Stimulated activated CD8-positive, alpha-beta memory T cell treated with anti-CD3 and anti-CD28 coated beads, Interleukin-15, amount 100 ng/mL, for 1 hour (primary cell): ENCODE measurements around the gene CYCS.
A peak's percentile ranks its signal among the peaks of the same experiment; 100 is the strongest.
"Not testable (repeated sequence)": the region's sequence is repeated elsewhere in the genome, so short reads cannot be mapped to it uniquely, and the experiment has no call there.

Experiments used
- DNase-seq: peaks from one replicate; pipeline ENCODE4 v3.0.0-alpha.2; 2020; ENCODE audit warnings: low read depth

Gene CYCS

GRCh38 chr7:25118048-25118753, 6.9 kb downstream of the CYCS start:
- no peak for DNase-seq

GRCh38 chr7:25117226-25118047, 7.6 kb downstream of the CYCS start:
- DNase-seq, result no peak

GRCh38 chr7:25116621-25117020, 8.4 kb downstream of the CYCS start:
- no peak for DNase-seq

GRCh38 chr7:25110514-25110913, 14.5 kb downstream of the CYCS start:
- not testable (repeated sequence) for DNase-seq

GRCh38 chr7:25109276-25109675, 15.8 kb downstream of the CYCS start:
- no peak for DNase-seq

- DNase-seq, result no peak
Measured at GRCh38 chr7:25105911-25106310, 19.1 kb downstream of the CYCS start.

- DNase-seq, result no peak
Measured at GRCh38 chr7:25103773-25104172, 21.3 kb downstream of the CYCS start.

- no peak for DNase-seq
Measured at GRCh38 chr7:25101817-25102216, 23.2 kb downstream of the CYCS start.

GRCh38 chr7:25098096-25099046, 26.7 kb downstream of the CYCS start:
- DNase-seq, result peak; percentile 37

GRCh38 chr7:25095516-25096345, 29.3 kb downstream of the CYCS start:
- DNase-seq, result no peak

- DNase-seq, result peak; percentile 67
Measured at GRCh38 chr7:25093268-25093826, 31.7 kb downstream of the CYCS start.

GRCh38 chr7:25091779-25092178, 33.3 kb downstream of the CYCS start:
- DNase-seq, result no peak

- no peak for DNase-seq
Measured at GRCh38 chr7:25091176-25091575, 33.9 kb downstream of the CYCS start.

- no peak for DNase-seq
Measured at GRCh38 chr7:25090374-25090773, 34.7 kb downstream of the CYCS start.

GRCh38 chr7:25087855-25088254, 37.2 kb downstream of the CYCS start:
- no peak for DNase-seq

GRCh38 chr7:25084821-25085220, 40.2 kb downstream of the CYCS start:
- DNase-seq, result no peak

GRCh38 chr7:25083201-25083600, 41.9 kb downstream of the CYCS start:
- DNase-seq, result no peak

- not testable (repeated sequence) for DNase-seq
Measured at GRCh38 chr7:25082041-25082440, 43.0 kb downstream of the CYCS start.

- DNase-seq, result no peak
Measured at GRCh38 chr7:25077096-25077495, 48.0 kb downstream of the CYCS start.

GRCh38 chr7:25075459-25075858, 49.6 kb downstream of the CYCS start:
- no peak for DNase-seq

GRCh38 chr7:25073451-25073850, 51.6 kb downstream of the CYCS start:
- no peak for DNase-seq
